PFSK-1 (cell line): ENCODE results near the gene GSDME.

ENCODE experiments used
- FOXP2 ChIP-seq: optimal IDR thresholded peaks from 2 replicates; pipeline ENCODE3; 2011; ENCODE audit warnings: borderline replicate concordance, control low read depth, inconsistent platforms; ENCODE audit not compliant: insufficient read depth; ENCODE audit errors: extremely low read length, extremely low read depth
- POLR2AphosphoS5 ChIP-seq: IDR thresholded peaks from 2 replicates; pipeline ENCODE4 v1.6.1; 2012; ENCODE audit warnings: low read depth, mild to moderate bottlenecking, control low read depth, low read length, moderate library complexity
- REST ChIP-seq, 2 experiments: IDR thresholded peaks; 2 replicates each; pipeline versions ENCODE4 v1.6.1 to v1.8.0; 2011 to 2012; ENCODE audit warnings: low read depth in 2 of 2, low read length in 2 of 2, control low read depth in 1 of 2, inconsistent platforms in 1 of 2, mild to moderate bottlenecking in 1 of 2, moderate library complexity in 1 of 2; ENCODE audit not compliant: insufficient read depth in 1 of 2
- SIN3A ChIP-seq: IDR thresholded peaks from 2 replicates; pipeline ENCODE4 v1.6.1; 2012; ENCODE audit warnings: mild to moderate bottlenecking, low read length, moderate library complexity, borderline replicate concordance; ENCODE audit not compliant: insufficient read depth
- TAF1 ChIP-seq: IDR thresholded peaks from 2 replicates; pipeline ENCODE4 v1.6.1; 2012; ENCODE audit warnings: low read length, control low read depth, borderline replicate concordance; ENCODE audit not compliant: insufficient read depth

GSDME gene

GRCh38 chr7:24668927-24669635, 88.2 kb downstream of the GSDME start:
- TF ChIP-seq POLR2AphosphoS5 (no peak), TAF1 (no peak), REST (IDR thresholded peaks at IDR 0.05; ENCODE audit: insufficient read depth in 1 of 2, low read depth in 2 of 2, low read length in 2 of 2) (no peak), SIN3A (no peak), FOXP2 (no peak)

- TF ChIP-seq FOXP2 (no peak), REST (IDR thresholded peaks at IDR 0.05; ENCODE audit: insufficient read depth in 1 of 2, low read depth in 2 of 2, low read length in 2 of 2) (no peak), SIN3A (no peak), TAF1 (no peak), POLR2AphosphoS5 (no peak)
Measured at GRCh38 chr7:24665564-24666294, 91.5 kb downstream of the GSDME start.

- no peak for TF ChIP-seq FOXP2
- no peak for TF ChIP-seq SIN3A
- no peak for TF ChIP-seq POLR2AphosphoS5
- TF ChIP-seq REST (IDR thresholded peaks at IDR 0.05; ENCODE audit: insufficient read depth in 1 of 2, low read depth in 2 of 2, low read length in 2 of 2), result no peak
- no peak for TF ChIP-seq TAF1
Measured at GRCh38 chr7:24660546-24660945, 96.7 kb downstream of the GSDME start.

- TF ChIP-seq SIN3A (no peak), FOXP2 (no peak), TAF1 (no peak), REST (IDR thresholded peaks at IDR 0.05; ENCODE audit: insufficient read depth in 1 of 2, low read depth in 2 of 2, low read length in 2 of 2) (no peak), POLR2AphosphoS5 (no peak)
Measured at GRCh38 chr7:24659505-24659904, 97.8 kb downstream of the GSDME start.

GRCh38 chr7:24657980-24658379, 99.3 kb downstream of the GSDME start:
- TF ChIP-seq FOXP2, result no peak
